Measurements from ENCODE around the gene KRTAP4-12. TPM values are rescaled to one million over a fixed set of nuclear protein-coding genes. Genes with fewer than 3 reads are reported as not detected.
"Not testable (repeated sequence)": the region's sequence is repeated elsewhere in the genome, so short reads cannot be mapped to it uniquely, and the experiment has no call there.

Gene KRTAP4-12
- polyA plus RNA-seq, 1 donor (not counting 4 experiments of a cell fraction or from before 2014, with no cell fraction given), result not detected

- TF ChIP-seq, protein P1, sequence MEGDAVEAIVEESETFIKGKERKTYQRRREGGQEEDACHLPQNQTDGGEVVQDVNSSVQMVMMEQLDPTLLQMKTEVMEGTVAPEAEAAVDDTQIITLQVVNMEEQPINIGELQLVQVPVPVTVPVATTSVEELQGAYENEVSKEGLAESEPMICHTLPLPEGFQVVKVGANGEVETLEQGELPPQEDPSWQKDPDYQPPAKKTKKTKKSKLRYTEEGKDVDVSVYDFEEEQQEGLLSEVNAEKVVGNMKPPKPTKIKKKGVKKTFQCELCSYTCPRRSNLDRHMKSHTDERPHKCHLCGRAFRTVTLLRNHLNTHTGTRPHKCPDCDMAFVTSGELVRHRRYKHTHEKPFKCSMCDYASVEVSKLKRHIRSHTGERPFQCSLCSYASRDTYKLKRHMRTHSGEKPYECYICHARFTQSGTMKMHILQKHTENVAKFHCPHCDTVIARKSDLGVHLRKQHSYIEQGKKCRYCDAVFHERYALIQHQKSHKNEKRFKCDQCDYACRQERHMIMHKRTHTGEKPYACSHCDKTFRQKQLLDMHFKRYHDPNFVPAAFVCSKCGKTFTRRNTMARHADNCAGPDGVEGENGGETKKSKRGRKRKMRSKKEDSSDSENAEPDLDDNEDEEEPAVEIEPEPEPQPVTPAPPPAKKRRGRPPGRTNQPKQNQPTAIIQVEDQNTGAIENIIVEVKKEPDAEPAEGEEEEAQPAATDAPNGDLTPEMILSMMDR (optimal IDR thresholded peaks at IDR 0.05 in 1 of 3, IDR thresholded peaks at IDR 0.05 in 1 of 3, conservative IDR thresholded peaks at IDR 0.05 in 1 of 3; ENCODE audit: extremely low read depth in 1 of 3, insufficient read depth in 2 of 3, low read length in 3 of 3), result no peak
- TF ChIP-seq EZH2 (IDR thresholded peaks at IDR 0.05; ENCODE audit: low read length), result no peak
- Histone ChIP-seq H3K79me2 (ENCODE audit: control insufficient read depth, insufficient read depth, low read length) (no peaks in the 10 kb centered on the region), H3K27ac (ENCODE audit: control insufficient read depth, insufficient read depth, low read length) (no peak within 1 kb of the TSS), H3K9me3 (ENCODE audit: control insufficient read depth, low read depth, low read length) (no peaks in the 10 kb centered on the region), H3K36me3 (ENCODE audit: control insufficient read depth in 2 of 2, extremely low read depth in 1 of 2, insufficient read depth in 2 of 2, low read length in 2 of 2) (no peaks in the 10 kb centered on the region), H3K9ac (ENCODE audit: control insufficient read depth, extremely low read depth, insufficient read depth, low read length) (no peak within 1 kb of the TSS), H3K4me3 (ENCODE audit: control insufficient read depth in 2 of 3, extremely low read depth in 1 of 3, insufficient read depth in 2 of 3, low read depth in 1 of 3, low read length in 3 of 3) (no peak within 1 kb of the TSS), H3K4me1 (ENCODE audit: control insufficient read depth, extremely low read depth, insufficient read depth, low read length) (no peaks in the 10 kb centered on the region), H3K27me3 (ENCODE audit: control insufficient read depth, extremely low read depth, insufficient read depth, low read length) (no peaks in the 10 kb centered on the region), H3K4me2 (ENCODE audit: control insufficient read depth, extremely low read depth, insufficient read depth, low read depth, low read length) (no peak within 1 kb of the TSS), H2AFZ (ENCODE audit: control insufficient read depth, low read length) (no peak within 1 kb of the TSS), H3K9me1 (ENCODE audit: control insufficient read depth, extremely low read depth, insufficient read depth, low read length) (no peaks in the 10 kb centered on the region), H4K20me1 (ENCODE audit: control insufficient read depth, extremely low read depth, insufficient read depth, low read length) (no peaks in the 10 kb centered on the region)
- FAIRE-seq, result no peak
- dilution Hi-C loops (cut with MboI; ENCODE audit: extremely low pct_ligation_motif_present, low sequenced_read_pairs), result no loop called here
- no peak for DNase-seq (ENCODE audit: low read depth, low spot score)
Measured at GRCh38 chr17:41160648-41161047, 36.7 kb upstream of the KRTAP4-12 start, which contains the start of gene KRTAP4-4. Gene KRTAP4-4, minus strand, starts transcription at chr17:41160748. Its CDS starts 57 bp downstream, at chr17:41160691.

GRCh38 chr17:41160190-41160589, 36.2 kb upstream of the KRTAP4-12 start:
- H3K27me3 ChIP-seq (ENCODE audit: control insufficient read depth, extremely low read depth, insufficient read depth, low read length); dilution Hi-C loops (cut with MboI; ENCODE audit: extremely low pct_ligation_motif_present, low sequenced_read_pairs); H3K9ac ChIP-seq (ENCODE audit: control insufficient read depth, extremely low read depth, insufficient read depth, low read length); DNase-seq (ENCODE audit: low read depth, low spot score); FAIRE-seq; H3K79me2 ChIP-seq (ENCODE audit: control insufficient read depth, insufficient read depth, low read length); H3K9me1 ChIP-seq (ENCODE audit: control insufficient read depth, extremely low read depth, insufficient read depth, low read length); H3K9me3 ChIP-seq (ENCODE audit: control insufficient read depth, low read depth, low read length); H2AFZ ChIP-seq (ENCODE audit: control insufficient read depth, low read length); H3K4me1 ChIP-seq (ENCODE audit: control insufficient read depth, extremely low read depth, insufficient read depth, low read length); H3K4me2 ChIP-seq (ENCODE audit: control insufficient read depth, extremely low read depth, insufficient read depth, low read depth, low read length); H4K20me1 ChIP-seq (ENCODE audit: control insufficient read depth, extremely low read depth, insufficient read depth, low read length); H3K36me3 ChIP-seq (ENCODE audit: control insufficient read depth in 2 of 2, extremely low read depth in 1 of 2, insufficient read depth in 2 of 2, low read length in 2 of 2); H3K27ac ChIP-seq (ENCODE audit: control insufficient read depth, insufficient read depth, low read length); H3K4me3 ChIP-seq (ENCODE audit: control insufficient read depth in 2 of 3, extremely low read depth in 1 of 3, insufficient read depth in 2 of 3, low read depth in 1 of 3, low read length in 3 of 3): not testable (repeated sequence)

DNA sequence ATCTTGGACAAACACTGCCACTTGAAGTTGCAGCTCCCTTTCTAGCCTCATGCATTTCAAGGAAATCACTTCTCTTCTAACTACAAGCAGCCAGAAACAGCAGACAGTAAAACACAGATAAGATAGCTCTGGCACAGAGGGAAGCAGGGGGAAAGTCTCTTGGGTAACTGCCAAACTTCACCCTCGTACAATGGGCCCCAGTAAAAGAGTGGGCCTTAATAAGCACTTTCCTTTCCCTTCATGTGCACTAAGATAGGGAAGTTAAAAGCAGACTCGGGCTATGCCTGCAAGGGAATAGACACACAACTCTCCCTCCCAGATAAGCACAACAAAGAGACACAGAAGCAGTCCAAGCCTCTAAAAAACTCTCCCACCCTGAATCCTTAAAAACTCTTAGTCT, 29.9 kb upstream of the KRTAP4-12 start:
- no peak overlapping the region for H3K4me2 ChIP-seq (ENCODE audit: control insufficient read depth, extremely low read depth, insufficient read depth, low read depth, low read length)
- no peak overlapping the region for H3K9ac ChIP-seq (ENCODE audit: control insufficient read depth, extremely low read depth, insufficient read depth, low read length)
- no peaks in the 10 kb centered on the region for H3K36me3 ChIP-seq (ENCODE audit: control insufficient read depth in 2 of 2, extremely low read depth in 1 of 2, insufficient read depth in 2 of 2, low read length in 2 of 2)
- FAIRE-seq (no peak), DNase-seq (ENCODE audit: low read depth, low spot score) (no peak)
- H3K4me1 ChIP-seq (ENCODE audit: control insufficient read depth, extremely low read depth, insufficient read depth, low read length), result no peaks in the 10 kb centered on the region
- no peaks in the 10 kb centered on the region for H4K20me1 ChIP-seq (ENCODE audit: control insufficient read depth, extremely low read depth, insufficient read depth, low read length)
- H3K9me3 ChIP-seq (ENCODE audit: control insufficient read depth, low read depth, low read length), result no peaks in the 10 kb centered on the region
- dilution Hi-C loops (cut with MboI; ENCODE audit: extremely low pct_ligation_motif_present, low sequenced_read_pairs), result no loop called here
- TF ChIP-seq, protein P1 (optimal IDR thresholded peaks at IDR 0.05 in 1 of 3, IDR thresholded peaks at IDR 0.05 in 1 of 3, conservative IDR thresholded peaks at IDR 0.05 in 1 of 3; ENCODE audit: extremely low read depth in 1 of 3, insufficient read depth in 2 of 3, low read length in 3 of 3), result no peak
- TF ChIP-seq EZH2 (IDR thresholded peaks at IDR 0.05; ENCODE audit: low read length), result no peak
- no peaks in the 10 kb centered on the region for H3K9me1 ChIP-seq (ENCODE audit: control insufficient read depth, extremely low read depth, insufficient read depth, low read length)
- no peak overlapping the region for H2AFZ ChIP-seq (ENCODE audit: control insufficient read depth, low read length)
- no peak overlapping the region for H3K27ac ChIP-seq (ENCODE audit: control insufficient read depth, insufficient read depth, low read length)
- no peak overlapping the region for H3K4me3 ChIP-seq (ENCODE audit: control insufficient read depth in 2 of 3, extremely low read depth in 1 of 3, insufficient read depth in 2 of 3, low read depth in 1 of 3, low read length in 3 of 3)
- no peaks in the 10 kb centered on the region for H3K27me3 ChIP-seq (ENCODE audit: control insufficient read depth, extremely low read depth, insufficient read depth, low read length)
- no peaks in the 10 kb centered on the region for H3K79me2 ChIP-seq (ENCODE audit: control insufficient read depth, insufficient read depth, low read length)
